ENCODE measurements around the gene GMDS. TPM values are rescaled to one million over a fixed set of nuclear protein-coding genes. Genes with fewer than 3 reads are reported as not detected.
"Not testable (repeated sequence)": the region's sequence is repeated elsewhere in the genome, so short reads cannot be mapped to it uniquely, and the experiment has no call there.

GMDS gene
- total RNA-seq, 6 experiments from 2014 or later, result 13.2 to 18.0 (median 14.7) TPM

DNA sequence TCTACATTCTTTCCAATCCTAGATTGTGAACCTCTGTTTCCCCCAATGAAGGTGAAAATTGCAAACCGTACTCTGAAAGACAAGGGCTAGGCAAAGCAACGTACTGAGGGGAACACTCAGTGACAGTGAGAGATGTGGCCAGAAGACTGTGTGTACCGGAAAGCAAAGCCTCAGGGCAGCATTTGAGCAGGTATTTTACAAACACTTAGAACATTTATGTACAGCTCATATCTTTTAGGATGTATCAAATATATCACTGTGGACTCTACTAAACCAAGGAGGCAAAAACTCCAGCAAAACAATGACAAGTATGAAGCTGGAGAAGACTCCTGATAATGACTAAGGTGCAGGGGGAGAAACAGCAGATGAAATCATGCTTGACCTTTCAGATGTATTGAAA is 398.8 kb downstream of the GMDS start:
- no peak for DNase-seq
- Mint-ChIP-seq H3K4me3 (no peak overlapping the region), H3K36me3 (ENCODE audit: low read depth) (no peaks in the 10 kb centered on the region), H3K4me1 (ENCODE audit: low read depth) (no peaks in the 10 kb centered on the region), H3K27me3 (ENCODE audit: insufficient read depth) (no peaks in the 10 kb centered on the region), H3K27ac (no peak overlapping the region), H3K9me3 (no peaks in the 10 kb centered on the region)
- TF ChIP-seq, protein P1, sequence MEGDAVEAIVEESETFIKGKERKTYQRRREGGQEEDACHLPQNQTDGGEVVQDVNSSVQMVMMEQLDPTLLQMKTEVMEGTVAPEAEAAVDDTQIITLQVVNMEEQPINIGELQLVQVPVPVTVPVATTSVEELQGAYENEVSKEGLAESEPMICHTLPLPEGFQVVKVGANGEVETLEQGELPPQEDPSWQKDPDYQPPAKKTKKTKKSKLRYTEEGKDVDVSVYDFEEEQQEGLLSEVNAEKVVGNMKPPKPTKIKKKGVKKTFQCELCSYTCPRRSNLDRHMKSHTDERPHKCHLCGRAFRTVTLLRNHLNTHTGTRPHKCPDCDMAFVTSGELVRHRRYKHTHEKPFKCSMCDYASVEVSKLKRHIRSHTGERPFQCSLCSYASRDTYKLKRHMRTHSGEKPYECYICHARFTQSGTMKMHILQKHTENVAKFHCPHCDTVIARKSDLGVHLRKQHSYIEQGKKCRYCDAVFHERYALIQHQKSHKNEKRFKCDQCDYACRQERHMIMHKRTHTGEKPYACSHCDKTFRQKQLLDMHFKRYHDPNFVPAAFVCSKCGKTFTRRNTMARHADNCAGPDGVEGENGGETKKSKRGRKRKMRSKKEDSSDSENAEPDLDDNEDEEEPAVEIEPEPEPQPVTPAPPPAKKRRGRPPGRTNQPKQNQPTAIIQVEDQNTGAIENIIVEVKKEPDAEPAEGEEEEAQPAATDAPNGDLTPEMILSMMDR (IDR thresholded peaks at IDR 0.05), result no peak

DNA sequence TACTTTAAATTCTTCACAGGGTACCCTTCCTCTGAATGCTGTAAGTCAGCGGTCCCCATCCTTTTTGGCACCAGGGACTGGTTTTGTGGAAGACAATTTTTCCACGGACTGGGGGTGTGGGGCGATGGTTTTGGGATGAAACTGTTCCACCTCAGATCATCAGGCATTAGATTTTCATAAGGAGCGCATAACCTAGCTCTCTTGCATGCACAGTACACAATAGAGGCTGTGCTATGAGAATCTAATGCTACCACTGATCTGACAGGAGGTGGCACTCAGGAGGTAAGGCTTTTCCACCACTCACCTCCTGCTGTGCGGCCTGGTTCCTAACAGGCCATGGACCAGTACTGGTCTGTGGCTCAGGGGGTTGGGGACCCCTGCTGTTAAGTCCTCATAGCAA is 399.9 kb downstream of the GMDS start:
- not testable (repeated sequence) for H3K4me3 Mint-ChIP-seq; H3K27me3 Mint-ChIP-seq (ENCODE audit: insufficient read depth); DNase-seq; H3K9me3 Mint-ChIP-seq; H3K4me1 Mint-ChIP-seq (ENCODE audit: low read depth); H3K27ac Mint-ChIP-seq; H3K36me3 Mint-ChIP-seq (ENCODE audit: low read depth)

DNA sequence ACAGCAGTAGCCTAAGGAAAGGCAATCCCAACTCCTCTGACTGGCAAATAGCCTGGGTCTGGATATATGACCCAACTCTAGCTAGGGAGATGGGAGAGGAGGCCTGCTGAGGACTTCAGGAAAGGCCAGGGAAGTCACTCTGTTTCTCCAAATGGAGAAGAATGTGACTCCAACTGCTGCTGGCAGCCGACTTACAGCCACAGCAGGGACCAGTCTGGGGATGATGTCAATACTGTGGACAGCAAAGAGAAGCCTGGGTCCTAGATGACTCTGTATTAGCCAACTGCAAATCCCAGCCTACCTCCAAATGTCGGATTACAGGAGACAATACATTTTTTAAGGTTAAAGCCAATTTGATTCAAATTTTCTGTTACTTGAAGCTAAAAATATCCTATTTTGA is 403.1 kb downstream of the GMDS start:
- Mint-ChIP-seq H3K9me3 (no peaks in the 10 kb centered on the region), H3K27ac (no peak overlapping the region), H3K4me3 (no peak overlapping the region), H3K4me1 (ENCODE audit: low read depth) (peaks cover 19% of the 10 kb centered on the region), H3K27me3 (ENCODE audit: insufficient read depth) (no peaks in the 10 kb centered on the region), H3K36me3 (ENCODE audit: low read depth) (no peaks in the 10 kb centered on the region)
- no peak for DNase-seq
- TF ChIP-seq, protein P1 (IDR thresholded peaks at IDR 0.05), result no peak

DNA sequence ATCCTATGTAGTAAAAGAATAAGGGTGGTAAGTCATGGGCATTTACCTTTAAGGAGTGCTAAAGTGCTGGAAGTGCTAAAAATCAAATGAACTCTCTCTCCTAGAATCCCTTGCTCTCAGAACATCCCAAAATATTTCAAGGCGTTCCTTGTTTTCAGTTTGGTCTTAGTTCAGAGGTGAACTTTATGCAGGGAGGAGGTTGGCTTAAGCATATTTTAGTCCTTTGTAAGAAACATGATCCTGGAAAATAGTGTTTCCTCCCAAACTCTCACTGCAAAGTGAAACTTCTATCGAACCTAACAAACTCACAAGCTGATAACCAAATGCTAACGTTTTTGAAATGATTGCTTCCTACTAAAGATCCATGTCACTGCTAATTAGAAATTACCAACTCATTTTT is 404.3 kb downstream of the GMDS start:
- H3K4me1 Mint-ChIP-seq (ENCODE audit: low read depth), result peaks cover 19% of the 10 kb centered on the region
- DNase-seq, result no peak
- H3K36me3 Mint-ChIP-seq (ENCODE audit: low read depth), result no peaks in the 10 kb centered on the region
- H3K27me3 Mint-ChIP-seq (ENCODE audit: insufficient read depth), result no peaks in the 10 kb centered on the region
- TF ChIP-seq, protein P1 (IDR thresholded peaks at IDR 0.05), result no peak
- no peak overlapping the region for H3K4me3 Mint-ChIP-seq
- no peaks in the 10 kb centered on the region for H3K9me3 Mint-ChIP-seq
- H3K27ac Mint-ChIP-seq, result no peak overlapping the region

DNA sequence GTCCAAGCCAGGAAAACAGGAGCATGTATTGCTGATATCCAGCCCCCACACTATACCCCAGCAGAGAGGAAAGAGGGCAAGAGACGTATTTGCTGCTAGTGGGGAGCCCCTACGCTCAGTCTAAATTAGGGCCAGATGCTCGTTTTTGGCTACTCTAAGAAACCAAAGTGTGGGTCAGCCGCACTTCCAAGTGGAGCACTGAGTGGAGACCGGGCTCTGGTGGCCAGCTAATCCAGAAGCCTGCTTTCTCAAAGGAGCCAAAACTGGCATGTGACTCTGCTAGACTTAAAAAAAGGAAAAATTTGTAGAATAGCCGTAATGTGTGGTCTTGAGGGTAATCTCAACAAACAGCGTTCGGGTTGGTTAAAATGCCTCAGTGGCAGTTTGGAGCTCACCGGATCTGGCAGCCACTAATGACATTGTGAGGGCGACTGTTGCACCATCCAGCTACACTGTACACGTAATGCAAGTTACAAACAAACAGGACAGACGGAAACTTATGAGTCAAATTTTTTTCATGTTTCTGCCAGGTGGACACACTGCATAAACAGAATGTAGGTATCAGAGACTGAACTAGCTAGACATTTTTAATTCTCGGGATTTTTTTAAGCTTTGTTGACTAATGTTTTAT is 404.8 kb downstream of the GMDS start:
- H3K4me3 Mint-ChIP-seq, result no peak overlapping the region
- no peak for DNase-seq
- no peaks in the 10 kb centered on the region for H3K27me3 Mint-ChIP-seq (ENCODE audit: insufficient read depth)
- H3K9me3 Mint-ChIP-seq, result no peaks in the 10 kb centered on the region
- H3K4me1 Mint-ChIP-seq (ENCODE audit: low read depth), result peaks cover 19% of the 10 kb centered on the region
- H3K27ac Mint-ChIP-seq, result no peak overlapping the region
- no peaks in the 10 kb centered on the region for H3K36me3 Mint-ChIP-seq (ENCODE audit: low read depth)
- TF ChIP-seq, protein P1 (IDR thresholded peaks at IDR 0.05), result no peak

DNA sequence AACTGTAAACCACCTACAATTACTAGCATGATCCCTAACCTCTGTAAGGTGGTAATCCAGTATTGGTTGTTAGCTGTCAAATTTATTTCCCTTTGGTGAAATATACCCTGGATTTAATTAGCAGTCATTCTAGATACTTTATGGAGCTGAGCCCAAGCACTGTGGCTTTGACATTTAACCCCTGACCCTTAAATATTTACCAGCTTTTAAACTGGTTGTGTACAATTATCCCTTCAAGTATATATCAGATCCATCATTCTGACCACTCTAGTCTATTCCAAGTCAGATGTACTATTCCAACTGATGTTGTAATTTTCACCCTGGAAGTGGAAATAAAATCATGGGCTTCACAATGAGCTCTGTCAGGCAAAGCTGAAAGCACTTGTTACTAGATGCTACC is 406.0 kb downstream of the GMDS start:
- H3K36me3 Mint-ChIP-seq (ENCODE audit: low read depth), result no peaks in the 10 kb centered on the region
- H3K4me1 Mint-ChIP-seq (ENCODE audit: low read depth), result peaks cover 19% of the 10 kb centered on the region
- no peaks in the 10 kb centered on the region for H3K27me3 Mint-ChIP-seq (ENCODE audit: insufficient read depth)
- DNase-seq, result no peak
- H3K9me3 Mint-ChIP-seq, result no peaks in the 10 kb centered on the region
- no peak overlapping the region for H3K27ac Mint-ChIP-seq
- TF ChIP-seq, protein P1 (IDR thresholded peaks at IDR 0.05), result no peak
- H3K4me3 Mint-ChIP-seq, result no peak overlapping the region
